Fibroblast of the aortic adventitia (primary cell): Measurements from ENCODE around the gene BRD9. TPM values are rescaled to one million over a fixed set of nuclear protein-coding genes. Genes with fewer than 3 reads are reported as not detected.
"Not testable (repeated sequence)": the region's sequence is repeated elsewhere in the genome, so short reads cannot be mapped to it uniquely, and the experiment has no call there.

Experiments used
- DNase-seq: peaks from one replicate; pipeline ENCODE4 v3.0.0-alpha.2; 2010; ENCODE audit warnings: low read depth
- H3K4me3 ChIP-seq: 2 replicates; pipeline ENCODE4 v1.5.1; 2011; ENCODE audit warnings: low read depth, mild to moderate bottlenecking, control low read depth, low read length, moderate library complexity
- total RNA-seq: library from RNA; depleted of rRNA; stranded (reverse); fragments of >200 nt; gene quantifications from 2 replicates; pipeline ENCODE4 v1.2.3, GENCODE V29; 2012; ENCODE audit warnings: low replicate concordance
- TF ChIP-seq, protein P1 (sequence below): IDR thresholded peaks from 2 replicates; pipeline ENCODE4 v1.5.1; 2011; ENCODE audit warnings: mild to moderate bottlenecking, low read length, control low read depth, inconsistent platforms; ENCODE audit not compliant: insufficient read depth

Gene BRD9
- total RNA-seq, result 26.8 and 119 TPM in 2 replicates

DNA sequence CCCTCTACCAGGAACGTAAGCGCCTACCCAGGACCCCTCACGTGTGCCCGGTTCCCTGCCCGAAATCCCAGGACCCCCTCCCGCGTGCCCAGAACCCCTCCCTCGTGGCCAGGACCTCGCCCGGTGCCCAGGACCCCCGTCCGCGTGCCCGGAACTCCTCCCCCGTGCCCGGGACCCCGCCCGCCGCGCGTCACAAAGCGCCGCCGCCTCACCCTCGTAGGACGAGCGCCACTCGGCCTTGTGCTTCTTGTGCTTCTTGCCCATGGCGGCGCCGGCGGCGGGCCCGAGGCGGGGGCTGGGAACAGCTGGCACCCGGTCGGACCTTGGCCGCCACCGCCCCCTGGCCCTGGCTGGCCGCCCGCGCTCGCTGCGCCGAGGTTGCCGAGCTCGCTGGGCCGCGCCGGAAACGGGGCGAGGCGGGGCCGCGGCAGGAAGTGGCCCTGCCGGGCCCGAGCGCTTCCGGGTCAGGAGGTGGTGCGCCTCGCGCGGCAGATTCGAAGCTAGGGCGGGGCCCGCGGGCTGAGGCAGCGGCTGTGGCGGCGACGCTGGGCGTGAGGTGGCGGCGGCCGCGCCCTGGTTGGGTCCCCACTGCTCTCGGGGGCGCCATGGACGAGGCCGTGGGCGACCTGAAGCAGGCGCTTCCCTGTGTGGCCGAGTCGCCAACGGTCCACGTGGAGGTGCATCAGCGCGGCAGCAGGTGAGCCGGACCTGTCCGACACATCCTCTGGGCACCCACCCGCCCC is at the start of gene BRD9, which contains the start of gene TRIP13:
BRD9 (minus strand) TSS at position 408 of the 743 bp plus-strand sequence; CDS start at position 264, 144 bp downstream.
TRIP13 (plus strand) TSS at position 491 of the 743 bp plus-strand sequence; CDS start at position 606, 115 bp downstream.
- H3K4me3 ChIP-seq, result peak within 1 kb of the TSS; percentile 98
- DNase-seq, result peak; percentile 63
- TF ChIP-seq, protein P1, sequence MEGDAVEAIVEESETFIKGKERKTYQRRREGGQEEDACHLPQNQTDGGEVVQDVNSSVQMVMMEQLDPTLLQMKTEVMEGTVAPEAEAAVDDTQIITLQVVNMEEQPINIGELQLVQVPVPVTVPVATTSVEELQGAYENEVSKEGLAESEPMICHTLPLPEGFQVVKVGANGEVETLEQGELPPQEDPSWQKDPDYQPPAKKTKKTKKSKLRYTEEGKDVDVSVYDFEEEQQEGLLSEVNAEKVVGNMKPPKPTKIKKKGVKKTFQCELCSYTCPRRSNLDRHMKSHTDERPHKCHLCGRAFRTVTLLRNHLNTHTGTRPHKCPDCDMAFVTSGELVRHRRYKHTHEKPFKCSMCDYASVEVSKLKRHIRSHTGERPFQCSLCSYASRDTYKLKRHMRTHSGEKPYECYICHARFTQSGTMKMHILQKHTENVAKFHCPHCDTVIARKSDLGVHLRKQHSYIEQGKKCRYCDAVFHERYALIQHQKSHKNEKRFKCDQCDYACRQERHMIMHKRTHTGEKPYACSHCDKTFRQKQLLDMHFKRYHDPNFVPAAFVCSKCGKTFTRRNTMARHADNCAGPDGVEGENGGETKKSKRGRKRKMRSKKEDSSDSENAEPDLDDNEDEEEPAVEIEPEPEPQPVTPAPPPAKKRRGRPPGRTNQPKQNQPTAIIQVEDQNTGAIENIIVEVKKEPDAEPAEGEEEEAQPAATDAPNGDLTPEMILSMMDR, result no peak

GRCh38 chr5:940741-941140 is 48.1 kb upstream of the BRD9 start:
- not testable (repeated sequence) for DNase-seq, H3K4me3 ChIP-seq

GRCh38 chr5:939368-939767 is 46.8 kb upstream of the BRD9 start:
- no peak for DNase-seq
- H3K4me3 ChIP-seq, result no peak overlapping the region

DNA sequence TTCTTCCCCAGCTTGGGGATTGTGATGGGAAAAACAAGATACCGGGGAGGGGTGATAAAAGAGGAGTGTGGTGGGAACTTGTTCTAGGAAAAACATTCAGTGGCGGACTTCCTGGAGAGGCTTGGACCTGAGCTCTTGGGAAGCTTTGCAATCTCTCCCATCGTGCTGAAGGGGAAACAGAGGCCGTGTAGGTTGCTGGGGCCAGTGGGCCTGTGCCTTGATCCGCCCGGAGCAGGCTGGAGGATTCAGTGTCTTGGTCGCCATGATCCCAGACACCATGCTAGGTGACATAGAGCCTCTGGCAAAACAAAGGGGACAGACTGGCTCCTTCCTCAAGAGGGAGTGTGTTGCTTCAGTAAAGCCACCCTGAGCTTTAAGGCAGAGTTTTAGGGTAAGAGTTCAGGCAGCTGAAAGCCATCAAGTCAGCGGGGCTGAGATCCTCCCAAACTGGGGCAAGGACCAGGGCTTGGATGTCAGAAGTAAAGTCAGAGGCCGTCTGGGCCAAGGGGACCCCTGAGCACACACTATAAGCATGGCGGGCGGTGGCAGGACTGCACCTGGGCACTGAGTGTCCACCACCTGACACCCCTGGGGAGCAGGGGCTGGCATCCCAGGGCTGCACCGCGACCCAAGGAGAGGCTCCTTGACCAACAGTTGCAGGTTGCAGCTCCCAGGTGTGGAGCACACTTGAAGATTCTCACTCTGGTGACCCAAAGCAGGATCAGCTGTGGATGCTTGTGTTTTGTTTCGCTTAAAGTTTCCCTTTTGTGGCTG is 44.7 kb upstream of the BRD9 start:
- no peak for DNase-seq

More at GRCh38 chr5:939368-939767, 46.8 kb upstream of the BRD9 start:
- TF ChIP-seq, protein P1, result no peak

GRCh38 chr5:936149-937144 is 43.8 kb upstream of the BRD9 start:
- DNase-seq, result no peak
- TF ChIP-seq, protein P1, result no peak
- no peak overlapping the region for H3K4me3 ChIP-seq

More for the DNA sequence above, 44.7 kb upstream of the BRD9 start:
- TF ChIP-seq, protein P1, result no peak
- no peak overlapping the region for H3K4me3 ChIP-seq

DNA sequence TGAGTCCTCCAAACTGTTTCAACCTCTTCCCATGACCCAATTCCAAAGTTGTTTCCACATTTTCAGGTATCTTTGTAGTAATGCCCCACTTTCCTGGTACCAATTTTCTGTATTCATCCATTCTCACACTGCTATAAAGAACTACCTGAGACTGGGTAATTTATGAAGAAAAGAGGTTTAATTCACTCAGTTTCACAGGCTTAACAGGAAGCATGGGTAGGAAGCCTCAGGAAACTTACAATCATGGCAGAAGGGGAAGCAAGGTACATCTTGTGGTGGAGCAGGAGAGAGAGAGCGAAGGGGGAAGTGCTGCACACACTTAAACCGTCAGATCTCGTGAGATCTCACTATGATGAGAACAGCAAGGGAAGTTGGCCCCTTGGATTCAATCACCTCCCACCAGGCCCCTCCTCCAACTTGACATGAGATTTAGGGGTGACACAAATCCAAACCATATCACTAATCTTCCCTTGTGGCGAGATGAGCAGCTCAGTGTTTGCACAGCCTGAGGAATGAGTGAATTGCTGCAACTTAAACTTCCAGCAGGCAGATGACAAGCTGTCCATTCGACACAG is 43.0 kb upstream of the BRD9 start:
- DNase-seq, result no peak
- TF ChIP-seq, protein P1, result no peak
- no peak overlapping the region for H3K4me3 ChIP-seq
